GM23248 (cell line): ENCODE results near the gene C4orf46. TPM values are rescaled to one million over a fixed set of nuclear protein-coding genes. Genes with fewer than 3 reads are reported as not detected.
"Not testable (repeated sequence)": the region's sequence is repeated elsewhere in the genome, so short reads cannot be mapped to it uniquely, and the experiment has no call there.

Experiments
- DNase-seq: peaks from one replicate; pipeline ENCODE4 v3.0.0-alpha.2; 2015
- H2AFZ ChIP-seq: fragments of 200-600 bp; sonication (generic); 2 replicates; pipeline ENCODE4 v1.6.1; 2016; ENCODE audit warnings: antibody characterized with exemption
- H3F3A ChIP-seq: fragments of 200-600 bp; sonication (generic); 2 replicates; pipeline ENCODE4 v1.6.1; 2016; ENCODE audit warnings: mild to moderate bottlenecking, antibody characterized with exemption, mixed run types; ENCODE audit not compliant: insufficient read depth
- H3K27ac ChIP-seq: fragments of 200-600 bp; sonication (generic); 2 replicates; pipeline ENCODE4 v1.5.1; 2016; ENCODE audit warnings: mild to moderate bottlenecking
- H3K27me3 ChIP-seq: fragments of 200-600 bp; sonication (generic); replicated peaks from 2 replicates; pipeline ENCODE4 v1.6.1; 2016; ENCODE audit warnings: mild to moderate bottlenecking; ENCODE audit not compliant: insufficient read depth
- H3K36me3 ChIP-seq: fragments of 200-600 bp; sonication (generic); 2 replicates; pipeline ENCODE4 v1.6.1; 2016; ENCODE audit warnings: low read depth, mild to moderate bottlenecking
- H3K4me1 ChIP-seq: fragments of 200-600 bp; sonication (generic); 2 replicates; pipeline ENCODE4 v1.6.1; 2016; ENCODE audit warnings: mild to moderate bottlenecking; ENCODE audit not compliant: insufficient read depth
- H3K4me2 ChIP-seq: fragments of 200-600 bp; sonication (generic); one replicate; pipeline ENCODE4 v1.6.1; 2016; ENCODE audit warnings: mild to moderate bottlenecking; ENCODE audit not compliant: unreplicated experiment
- H3K4me3 ChIP-seq: fragments of 200-600 bp; sonication (generic); 2 replicates; pipeline ENCODE4 v1.5.1; 2016; ENCODE audit warnings: mild to moderate bottlenecking
- H3K79me2 ChIP-seq: fragments of 200-600 bp; sonication (generic); 2 replicates; pipeline ENCODE4 v1.6.1; 2016; ENCODE audit warnings: mild to moderate bottlenecking; ENCODE audit not compliant: insufficient read depth
- H3K9ac ChIP-seq: fragments of 200-600 bp; sonication (generic); 2 replicates; pipeline ENCODE4 v1.6.1; 2016; ENCODE audit warnings: mild to moderate bottlenecking
- H3K9me2 ChIP-seq: fragments of 200-600 bp; sonication (generic); 2 replicates; pipeline ENCODE4 v1.6.1; 2016; ENCODE audit warnings: mixed run types, mild to moderate bottlenecking, moderate library complexity; ENCODE audit not compliant: insufficient read depth
- H3K9me3 ChIP-seq: fragments of 200-600 bp; sonication (generic); one replicate; pipeline ENCODE4 v1.6.1; 2017; ENCODE audit warnings: low read depth
- H4K20me1 ChIP-seq: fragments of 200-600 bp; sonication (generic); 2 replicates; pipeline ENCODE4 v1.6.0; 2016; ENCODE audit not compliant: insufficient read depth
- EZH2 ChIP-seq: fragments of 200-600 bp; sonication (generic); IDR thresholded peaks from 2 replicates; pipeline ENCODE4 v1.6.1; 2018; ENCODE audit warnings: antibody characterized with exemption, mild to moderate bottlenecking; ENCODE audit not compliant: insufficient read depth, poor library complexity, severe bottlenecking
- EZH2phosphoT487 ChIP-seq: fragments of 200-600 bp; sonication (generic); IDR thresholded peaks from 2 replicates; pipeline ENCODE4 v1.6.1; 2018; ENCODE audit warnings: antibody characterized with exemption, moderate library complexity, mild to moderate bottlenecking, low read depth; ENCODE audit not compliant: insufficient read depth
- WGBS, 2 experiments: methylation state at CpG; one replicate each; pipeline ENCODE4 v1.1.6; 2015 to 2017; ENCODE audit warnings: low lambda C conversion rate in 2 of 2, low coverage in 1 of 2; ENCODE audit errors: missing lambda C conversion rate in 2 of 2; 5-methylcytosine and 5-hydroxymethylcytosine counted together
- in situ Hi-C: fragments of 300-500 bp; cut with MboI; formaldehyde crosslinking; loops from 2 replicates; pipeline ENCODE4 v1.15.0; 2020
- polyA plus RNA-seq: library from polyadenylated mRNA; unstranded; fragments of >200 nt; fragmentation: Nextera tagmentation; extraction: Ambion mirVana; gene quantifications from 2 replicates; pipeline ENCODE4 v1.2.1, GENCODE V29; 2016
- total RNA-seq: library from RNA; depleted of rRNA; stranded (reverse); fragments of >200 nt; shearing (Covaris generic); gene quantifications from 2 replicates; pipeline ENCODE4 v1.2.3, GENCODE V29; 2014; rRNA removed

Gene C4orf46
- total RNA-seq (12.4 and 19.5 TPM in 2 replicates), polyA plus RNA-seq (13.3 and 14.1 TPM in 2 replicates)

DNA sequence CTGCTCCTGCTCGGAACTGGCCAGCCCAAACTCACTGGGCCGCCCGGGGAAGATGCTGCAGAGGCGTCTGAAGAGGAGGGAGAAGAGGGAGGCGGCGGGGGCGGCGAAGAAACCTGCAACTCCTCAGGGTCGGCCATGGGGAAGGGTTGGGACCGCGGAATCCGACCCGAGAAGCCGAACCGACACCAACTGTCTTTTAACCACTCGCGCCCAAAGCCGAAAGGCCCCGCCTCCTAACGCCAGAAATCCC, at the start of gene C4orf46:
TSS of gene C4orf46 (minus strand) at position 223 of the 250 bp plus-strand sequence. CDS start at position 137, 86 bp downstream.
- peak within 1 kb of the TSS; percentile 92 for H3K4me3 ChIP-seq
- no peaks in the 10 kb centered on the region for H4K20me1 ChIP-seq
- DNase-seq, result no peak
- H3F3A ChIP-seq, result peaks cover 28% of the 10 kb centered on the region
- TF ChIP-seq EZH2 (no peak), EZH2phosphoT487 (no peak)
- in situ Hi-C loops, result no loop called here
- no peaks in the 10 kb centered on the region for H3K9me3 ChIP-seq
- H3K27me3 ChIP-seq, result no peaks in the 10 kb centered on the region
- H3K79me2 ChIP-seq, result peaks cover 74% of the 10 kb centered on the region
- H3K9me2 ChIP-seq, result no peaks in the 10 kb centered on the region
- peaks cover 12% of the 10 kb centered on the region for H3K4me1 ChIP-seq
- H3K27ac ChIP-seq, result peak within 1 kb of the TSS; percentile 84
- H2AFZ ChIP-seq, result peak within 1 kb of the TSS; percentile 97
- peak within 1 kb of the TSS; percentile 90 for H3K9ac ChIP-seq
- peak within 1 kb of the TSS; percentile 93 for H3K4me2 ChIP-seq
- 1 to 3% methylated on average over 11 to 20 of the region's 20 CpGs for WGBS, 2 experiments
- H3K36me3 ChIP-seq, result no peaks in the 10 kb centered on the region

DNA sequence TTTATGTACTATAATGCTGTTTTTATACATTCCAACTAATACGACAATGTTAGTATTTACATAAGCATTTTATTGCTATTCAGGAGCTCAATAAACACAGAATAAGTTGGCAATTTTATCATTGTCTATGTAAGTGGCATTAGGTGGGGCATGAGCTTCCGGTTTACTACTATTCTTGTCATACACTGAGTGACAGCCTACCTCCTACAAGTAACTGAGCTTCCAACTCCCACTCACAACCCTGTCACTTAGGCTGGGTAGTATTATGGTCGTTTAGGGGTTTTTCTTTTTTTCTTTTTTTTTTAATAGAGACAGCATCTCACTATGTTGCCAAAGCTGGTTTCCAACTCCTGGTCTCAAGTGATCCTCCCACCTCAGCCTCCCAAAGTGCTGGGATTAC, 44.1 kb upstream of the C4orf46 start:
- DNase-seq, result no peak
- Histone ChIP-seq H3K27ac (no peak overlapping the region), H3K4me3 (no peak overlapping the region), H3K4me2 (no peak overlapping the region), H3K9me2 (no peaks in the 10 kb centered on the region), H3K27me3 (no peaks in the 10 kb centered on the region), H3K4me1 (no peaks in the 10 kb centered on the region), H4K20me1 (no peaks in the 10 kb centered on the region), H3K79me2 (peaks cover 6% of the 10 kb centered on the region), H3K9me3 (no peaks in the 10 kb centered on the region), H2AFZ (no peak overlapping the region), H3K36me3 (peaks cover 50% of the 10 kb centered on the region), H3K9ac (no peak overlapping the region), H3F3A (0 out of 2 replicates have a peak, but pooled peaks cover 4% of the 10 kb centered on the region)
- WGBS, 2 experiments, result 62 to 64% methylated on average over 3 of the region's 3 CpGs
- in situ Hi-C loops, result no loop called here
- TF ChIP-seq EZH2phosphoT487 (no peak), EZH2 (no peak)

DNA sequence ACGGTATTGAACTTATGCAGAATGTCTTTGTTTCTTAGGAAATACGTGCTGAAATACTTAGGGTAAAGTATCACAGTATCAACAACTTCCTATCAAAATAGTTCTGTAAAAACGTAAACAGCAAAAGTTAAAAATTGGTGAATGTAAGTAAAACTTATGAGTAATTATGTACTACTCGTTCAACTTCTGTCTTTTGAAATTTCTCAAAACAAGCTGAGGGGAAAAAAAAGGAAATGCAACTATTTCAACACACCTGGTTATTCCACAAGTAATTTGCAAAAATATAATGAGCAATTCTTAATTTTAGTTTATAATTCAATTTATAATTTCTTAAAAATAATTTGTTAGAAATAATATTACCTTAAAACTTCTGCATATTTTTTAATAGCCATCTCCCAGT, 43.2 kb upstream of the C4orf46 start:
- TF ChIP-seq EZH2, result no peak
- no peak for TF ChIP-seq EZH2phosphoT487
- peaks cover 57% of the 10 kb centered on the region for H3K36me3 ChIP-seq
- DNase-seq, result no peak
- H3K4me2 ChIP-seq, result no peak overlapping the region
- H3F3A ChIP-seq, result 0 out of 2 replicates have a peak, but pooled peaks cover 4% of the 10 kb centered on the region
- no peaks in the 10 kb centered on the region for H3K9me2 ChIP-seq
- H3K27me3 ChIP-seq, result no peaks in the 10 kb centered on the region
- H2AFZ ChIP-seq, result no peak overlapping the region
- H3K79me2 ChIP-seq, result peaks cover 3% of the 10 kb centered on the region
- WGBS, 2 experiments, result 87 to 88% methylated on average over 4 of the region's 4 CpGs
- in situ Hi-C loops, result no loop called here
- no peaks in the 10 kb centered on the region for H3K4me1 ChIP-seq
- no peaks in the 10 kb centered on the region for H4K20me1 ChIP-seq
- H3K4me3 ChIP-seq, result no peak overlapping the region
- H3K27ac ChIP-seq, result no peak overlapping the region
- H3K9ac ChIP-seq, result no peak overlapping the region
- no peaks in the 10 kb centered on the region for H3K9me3 ChIP-seq

DNA sequence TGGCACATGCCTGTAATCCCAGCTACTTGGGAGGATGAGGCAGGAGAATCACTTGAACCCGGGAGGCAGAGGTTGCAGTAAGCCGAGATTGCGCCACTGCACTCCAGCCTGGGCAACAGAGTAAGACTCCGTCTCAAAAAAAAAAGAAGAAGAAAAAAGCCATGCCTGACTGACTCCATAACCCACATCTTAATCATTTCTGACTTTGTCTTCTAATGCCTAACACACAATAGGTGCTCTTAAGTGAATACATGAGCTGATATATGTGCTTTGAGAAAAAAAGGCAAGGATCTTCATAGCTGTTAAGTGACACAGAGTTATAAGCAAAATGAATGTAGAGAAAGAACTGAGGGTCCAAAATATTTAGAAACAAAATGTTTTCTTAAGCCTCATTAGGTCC, 40.9 kb upstream of the C4orf46 start:
- H3K9me2 ChIP-seq, H3K4me3 ChIP-seq, in situ Hi-C loops, H3K27me3 ChIP-seq, H2AFZ ChIP-seq, H3K79me2 ChIP-seq, H3K4me2 ChIP-seq, H3K9me3 ChIP-seq, H3K27ac ChIP-seq, H3K4me1 ChIP-seq, H3F3A ChIP-seq, DNase-seq, H3K9ac ChIP-seq, H4K20me1 ChIP-seq: not testable (repeated sequence)
- peaks cover 56% of the 10 kb centered on the region for H3K36me3 ChIP-seq
- WGBS, 2 experiments, result 99 to 100% methylated on average over 4 of the region's 4 CpGs

DNA sequence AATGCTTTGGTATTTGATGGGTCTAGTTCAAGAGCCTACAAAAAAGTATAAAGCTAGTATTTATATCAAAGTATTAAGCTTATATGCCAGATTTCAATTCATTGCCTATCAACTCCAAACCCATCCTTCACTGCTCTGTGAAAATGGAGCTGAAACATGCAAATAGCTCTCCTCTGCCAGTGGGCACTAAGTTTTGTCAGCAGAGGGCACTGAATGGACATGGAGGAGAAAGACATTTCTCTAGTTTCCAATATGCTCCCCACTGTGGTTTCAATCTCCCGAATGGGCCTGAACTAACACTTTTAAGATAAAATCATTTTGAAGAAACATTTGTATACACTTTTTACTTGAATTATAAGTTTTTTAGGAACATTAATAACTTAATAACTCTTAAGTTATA, 39.1 kb upstream of the C4orf46 start:
- Histone ChIP-seq H3K27me3 (no peaks in the 10 kb centered on the region), H3K27ac (no peak overlapping the region), H3K4me2 (no peak overlapping the region), H3K9me2 (no peaks in the 10 kb centered on the region), H3K36me3 (peaks cover 56% of the 10 kb centered on the region), H3K9ac (no peak overlapping the region), H3K9me3 (no peaks in the 10 kb centered on the region), H3K4me3 (no peak overlapping the region), H3K4me1 (no peaks in the 10 kb centered on the region), H2AFZ (no peak overlapping the region), H4K20me1 (no peaks in the 10 kb centered on the region), H3F3A (0 out of 2 replicates have a peak, but pooled peaks cover 7% of the 10 kb centered on the region), H3K79me2 (no peaks in the 10 kb centered on the region)
- 44 to 58% methylated on average over 1 of the region's 1 CpG for whole genome bisulfite sequencing, 2 experiments
- in situ Hi-C loops, result no loop called here
- TF ChIP-seq EZH2phosphoT487 (no peak), EZH2 (no peak)
- peak; percentile 35 for DNase-seq
